ENCODE results near the gene NCAPH2.

Gene NCAPH2

GRCh38 chr22:50548040-50548920 is 40.3 kb downstream of the NCAPH2 start:
- TF ChIP-seq ARNTL (CRISPR knock-in tag; IDR thresholded peaks at IDR 0.05; ENCODE audit: borderline replicate concordance, low read depth): no peak
- no peak for TF ChIP-seq TCF4 (CRISPR knock-in tag; IDR thresholded peaks at IDR 0.05; ENCODE audit: borderline replicate concordance)
- TF ChIP-seq GLIS3 (CRISPR knock-in tag; IDR thresholded peaks at IDR 0.05): no peak
- no peak for ATAC-seq

- TF ChIP-seq ZC3H10 (CRISPR knock-in tag; IDR thresholded peaks at IDR 0.05) (no peak), ARNTL (CRISPR knock-in tag; IDR thresholded peaks at IDR 0.05; ENCODE audit: borderline replicate concordance, low read depth) (no peak), BACH2 (CRISPR knock-in tag; IDR thresholded peaks at IDR 0.05; ENCODE audit: borderline replicate concordance) (no peak), PATZ1 (CRISPR knock-in tag; IDR thresholded peaks at IDR 0.05; ENCODE audit: borderline replicate concordance) (no peak), ZNF8 (CRISPR knock-in tag; IDR thresholded peaks at IDR 0.05) (no peak), GLIS3 (CRISPR knock-in tag; IDR thresholded peaks at IDR 0.05) (no peak), ISL1 (CRISPR knock-in tag; IDR thresholded peaks at IDR 0.05) (no peak), CREB5 (CRISPR knock-in tag; IDR thresholded peaks at IDR 0.05; ENCODE audit: low read depth) (no peak), TOX (CRISPR knock-in tag; IDR thresholded peaks at IDR 0.05; ENCODE audit: borderline replicate concordance) (no peak), OSR1 (CRISPR knock-in tag; IDR thresholded peaks at IDR 0.05) (no peak), RARB (CRISPR knock-in tag; IDR thresholded peaks at IDR 0.05) (no peak), TCF4 (CRISPR knock-in tag; IDR thresholded peaks at IDR 0.05; ENCODE audit: borderline replicate concordance) (no peak), POU6F1 (CRISPR knock-in tag; IDR thresholded peaks at IDR 0.05; ENCODE audit: borderline replicate concordance, low read depth) (no peak), ESRRG (CRISPR knock-in tag; IDR thresholded peaks at IDR 0.05) (no peak), ZFP3 (CRISPR knock-in tag; IDR thresholded peaks at IDR 0.05) (no peak), ZNF70 (CRISPR knock-in tag; IDR thresholded peaks at IDR 0.05) (no peak), CSRNP3 (CRISPR knock-in tag; IDR thresholded peaks at IDR 0.05) (no peak)
- ATAC-seq: no peak
These were observed 41.1 kb downstream of the NCAPH2 start for GRCh38 chr22:50548921-50549790.

- TF ChIP-seq ZC3H10 (CRISPR knock-in tag; IDR thresholded peaks at IDR 0.05): no peak
- no peak for TF ChIP-seq POU6F1 (CRISPR knock-in tag; IDR thresholded peaks at IDR 0.05; ENCODE audit: borderline replicate concordance, low read depth)
- TF ChIP-seq CSDC2 (CRISPR knock-in tag; IDR thresholded peaks at IDR 0.05): no peak
- TF ChIP-seq BACH2 (CRISPR knock-in tag; IDR thresholded peaks at IDR 0.05; ENCODE audit: borderline replicate concordance): no peak
- TF ChIP-seq OSR1 (CRISPR knock-in tag; IDR thresholded peaks at IDR 0.05): no peak
- no peak for ATAC-seq
These were observed 42.4 kb downstream of the NCAPH2 start for GRCh38 chr22:50550395-50550794.

All from SK-N-SH treated with all-trans-retinoic acid at 6 μM for 48 hours (cell line).